Ammon's horn (tissue), 1 donor: ENCODE data around the gene PAF1.

Source experiments
- DNase-seq: peaks from one replicate; pipeline ENCODE4 v3.0.0-alpha.2; 2016; ENCODE audit warnings: low spot score

PAF1 gene

GRCh38 chr19:39416152-39417120, 25.5 kb upstream of the PAF1 start:
- no peak for DNase-seq

- DNase-seq: no peak
These were observed 24.5 kb upstream of the PAF1 start for GRCh38 chr19:39415111-39416046.

GRCh38 chr19:39413911-39414608, 23.2 kb upstream of the PAF1 start:
- no peak for DNase-seq

- no peak for DNase-seq
These were observed 22.5 kb upstream of the PAF1 start for GRCh38 chr19:39413272-39413910.

GRCh38 chr19:39412867-39413271, 22.0 kb upstream of the PAF1 start:
- DNase-seq: no peak

- peak; percentile 98 for DNase-seq
These were observed 21.4 kb upstream of the PAF1 start, which contains the start of gene PLEKHG2 for GRCh38 chr19:39412100-39412866. Gene PLEKHG2 (plus strand): TSS chr19:39412669. CDS start chr19:39414087, 1,418 bp downstream.

- DNase-seq: peak; percentile 90
These were observed 20.9 kb upstream of the PAF1 start for GRCh38 chr19:39411832-39412099.

- DNase-seq: no peak
These were observed 20.4 kb upstream of the PAF1 start for GRCh38 chr19:39411081-39411831.

GRCh38 chr19:39410831-39411080, 19.9 kb upstream of the PAF1 start:
- no peak for DNase-seq

- DNase-seq: peak; percentile 73
These were observed 19.3 kb upstream of the PAF1 start for GRCh38 chr19:39410017-39410830.

- DNase-seq: peak; percentile 56
These were observed 18.5 kb upstream of the PAF1 start for GRCh38 chr19:39409208-39410016.

GRCh38 chr19:39408392-39409207, 17.7 kb upstream of the PAF1 start:
- no peak for DNase-seq

- DNase-seq: no peak
These were observed 16.9 kb upstream of the PAF1 start for GRCh38 chr19:39407660-39408391.

GRCh38 chr19:39407410-39407659, 16.4 kb upstream of the PAF1 start:
- DNase-seq: no peak

- peak; percentile 86 for DNase-seq
These were observed 15.9 kb upstream of the PAF1 start, which contains the start of gene ZFP36 for GRCh38 chr19:39406656-39407409. Gene ZFP36 (plus strand): TSS chr19:39406847. CDS start chr19:39406905, 58 bp downstream.

GRCh38 chr19:39405958-39406655, 15.2 kb upstream of the PAF1 start:
- DNase-seq: no peak
